Erythroblast (primary cell): ENCODE measurements around the gene PLCL1.

ENCODE experiments used
- GATA1 ChIP-seq: IDR thresholded peaks from 2 replicates; pipeline ENCODE4 v1.6.1; 2011; ENCODE audit warnings: low read depth, mild to moderate bottlenecking, control low read depth, low read length, moderate library complexity
- POLR2A ChIP-seq: IDR thresholded peaks from 2 replicates; pipeline ENCODE4 v1.6.1; 2011; ENCODE audit warnings: mild to moderate bottlenecking, low read length

GRCh38 chr2:197952540-197953202 lies 148.3 kb downstream of the PLCL1 start:
- TF ChIP-seq POLR2A (no peak), GATA1 (no peak)
